Stimulated activated CD4-positive, alpha-beta T cell treated with anti-CD3 and anti-CD28 coated beads, Interleukin-1b, Interleukin-23, amount 100 ng/mL, for 24 hours (primary cell): Measurements from ENCODE around the gene DFFB.

Experiments used
- DNase-seq, 4 experiments: peaks; one replicate each; pipeline ENCODE4 v3.0.0-alpha.2; 2020; ENCODE audit warnings: low read depth in 4 of 4, low spot score in 1 of 4

The DFFB gene

GRCh38 chr1:3895951-3896325 lies 38.7 kb downstream of the DFFB start:
- DNase-seq, result no peak

- no peak for DNase-seq
Measured at GRCh38 chr1:3896396-3897000, 39.2 kb downstream of the DFFB start.

- DNase-seq, result no peak
Measured at GRCh38 chr1:3898475-3898735, 41.1 kb downstream of the DFFB start.

GRCh38 chr1:3898994-3899753 lies 41.9 kb downstream of the DFFB start:
- DNase-seq, result no peak

GRCh38 chr1:3899754-3900149 lies 42.5 kb downstream of the DFFB start:
- DNase-seq, result no peak

GRCh38 chr1:3900150-3900968 lies 43.1 kb downstream of the DFFB start, which contains the start of gene C1orf174:
TSS of gene C1orf174 (minus strand) at chr1:3900272. CDS start at chr1:3900186, 86 bp downstream.
- peak; percentile 71 to 83 (median 77) for DNase-seq

- peak; percentile 69 to 85 (median 75) for DNase-seq
Measured at GRCh38 chr1:3900969-3901529, 43.8 kb downstream of the DFFB start.

- DNase-seq, result peak in 1 of 4 experiments; percentile 14
Measured at GRCh38 chr1:3902111-3902511, 44.8 kb downstream of the DFFB start.

- no peak for DNase-seq
Measured at GRCh38 chr1:3902571-3903091, 45.4 kb downstream of the DFFB start.

- DNase-seq, result no peak
Measured at GRCh38 chr1:3903141-3904005, 46.1 kb downstream of the DFFB start.

GRCh38 chr1:3904006-3904842 lies 46.9 kb downstream of the DFFB start:
- no peak for DNase-seq

GRCh38 chr1:3904843-3905185 lies 47.5 kb downstream of the DFFB start:
- DNase-seq, result no peak

- no peak for DNase-seq
Measured at GRCh38 chr1:3905266-3905952, 48.1 kb downstream of the DFFB start.

GRCh38 chr1:3905953-3906671 lies 48.8 kb downstream of the DFFB start:
- DNase-seq, result no peak

GRCh38 chr1:3906672-3907020 lies 49.4 kb downstream of the DFFB start:
- DNase-seq, result no peak

GRCh38 chr1:3907031-3907534 lies 49.8 kb downstream of the DFFB start:
- peak in 1 of 4 experiments; percentile 41 for DNase-seq

GRCh38 chr1:3907621-3908165 lies 50.4 kb downstream of the DFFB start:
- DNase-seq, result no peak

- no peak for DNase-seq
Measured at GRCh38 chr1:3908886-3909517, 51.7 kb downstream of the DFFB start.
